Right renal pelvis (tissue), 4 donors: ENCODE results near the gene PIK3AP1. TPM values are rescaled to one million over a fixed set of nuclear protein-coding genes. Genes with fewer than 3 reads are reported as not detected.

Experiments used
- polyA plus RNA-seq, 4 donors: library from polyadenylated mRNA; unstranded; fragments of 120-200 nt; gene quantifications; one replicate each; pipeline ENCODE4 v1.2.1, GENCODE V29; 2013; ENCODE audit not compliant: insufficient read length in 4 of 4

The PIK3AP1 gene
- polyA plus RNA-seq, 4 donors, result 4.3 to 5.5 (median 5.3) TPM

Other genes with a start within 250 kb of the PIK3AP1 start
- under 1 TPM; 0.60 to 0.97 (median 0.81) TPM for gene TLL2, start 206.6 kb downstream of the PIK3AP1 start, polyA plus RNA-seq
- 100 to 1,000 TPM; 189 to 247 (median 241) TPM for gene TM9SF3, start 133.5 kb downstream of the PIK3AP1 start, polyA plus RNA-seq
- gene LCOR, start 111.8 kb upstream of the PIK3AP1 start, polyA plus RNA-seq, result 10 to 100 TPM; 24.6 to 31.1 (median 29.5) TPM